ENCODE measurements around the gene HENMT1.

Gene HENMT1

GRCh38 chr1:108624069-108624468, 36.8 kb downstream of the HENMT1 start:
- DNase-seq, result no peak

- DNase-seq, result no peak
These were observed 43.2 kb downstream of the HENMT1 start for GRCh38 chr1:108617724-108618056.

GRCh38 chr1:108617008-108617723, 43.7 kb downstream of the HENMT1 start:
- no peak for DNase-seq

GRCh38 chr1:108615544-108615943, 45.3 kb downstream of the HENMT1 start:
- no peak for DNase-seq

GRCh38 chr1:108612496-108612895, 48.4 kb downstream of the HENMT1 start:
- peak; percentile 27 for DNase-seq

- no peak for DNase-seq
These were observed 48.9 kb downstream of the HENMT1 start for GRCh38 chr1:108611984-108612383.

- no peak for DNase-seq
These were observed 50.8 kb downstream of the HENMT1 start for GRCh38 chr1:108610073-108610472.

- no peak for DNase-seq
These were observed 51.3 kb downstream of the HENMT1 start for GRCh38 chr1:108609483-108610049.

- DNase-seq, result no peak
These were observed 54.4 kb downstream of the HENMT1 start for GRCh38 chr1:108606478-108606877.

GRCh38 chr1:108605633-108606032, 55.3 kb downstream of the HENMT1 start:
- DNase-seq, result no peak

GRCh38 chr1:108601708-108602410, 59.0 kb downstream of the HENMT1 start:
- DNase-seq, result no peak

GRCh38 chr1:108600504-108600903, 60.4 kb downstream of the HENMT1 start:
- no peak for DNase-seq

GRCh38 chr1:108598340-108598739, 62.6 kb downstream of the HENMT1 start:
- DNase-seq, result no peak

All from NCI-H82 (cell line).